RCC 7860 (cell line): ENCODE data around the gene NXPE3.
A peak's percentile ranks its signal among the peaks of the same experiment; 100 is the strongest.

Experiments used
- DNase-seq: peaks from one replicate; pipeline ENCODE4 v3.0.0-alpha.2; 2015; ENCODE audit warnings: low spot score
- FAIRE-seq: peaks from 2 replicates; lab custom pipeline; 2012; peaks lifted over from hg19 to GRCh38; lab: Jason Lieb, UNC

The NXPE3 gene

GRCh38 chr3:101827211-101828174 is 48.5 kb downstream of the NXPE3 start:
- FAIRE-seq (peak; percentile 83), DNase-seq (peak; percentile 84)

- DNase-seq (no peak), FAIRE-seq (no peak)
Measured at GRCh38 chr3:101828276-101828675, 49.3 kb downstream of the NXPE3 start.

GRCh38 chr3:101828691-101829436 is 49.9 kb downstream of the NXPE3 start:
- DNase-seq (peak; percentile 68), FAIRE-seq (peak; percentile 24)

GRCh38 chr3:101829437-101829830 is 50.4 kb downstream of the NXPE3 start:
- no peak for DNase-seq
- FAIRE-seq = no peak

- FAIRE-seq = no peak
Measured at GRCh38 chr3:101829874-101830273, 50.9 kb downstream of the NXPE3 start.

GRCh38 chr3:101833446-101833974 is 54.5 kb downstream of the NXPE3 start:
- DNase-seq (no peak), FAIRE-seq (no peak)

More at GRCh38 chr3:101829874-101830273, 50.9 kb downstream of the NXPE3 start:
- no peak for DNase-seq

- FAIRE-seq (no peak), DNase-seq (no peak)
Measured at GRCh38 chr3:101835676-101836075, 56.7 kb downstream of the NXPE3 start.

GRCh38 chr3:101836160-101836559 is 57.1 kb downstream of the NXPE3 start:
- no peak for FAIRE-seq
- no peak for DNase-seq

- FAIRE-seq (peak; percentile 78), DNase-seq (no peak)
Measured at GRCh38 chr3:101836652-101837598, 57.9 kb downstream of the NXPE3 start.

GRCh38 chr3:101838691-101839090 is 59.7 kb downstream of the NXPE3 start:
- DNase-seq (no peak), FAIRE-seq (no peak)

- FAIRE-seq = no peak
- DNase-seq = no peak
Measured at GRCh38 chr3:101840066-101840465, 61.1 kb downstream of the NXPE3 start.

GRCh38 chr3:101842245-101842934 is 63.4 kb downstream of the NXPE3 start:
- DNase-seq (peak; percentile 82), FAIRE-seq (peak; percentile 93)

GRCh38 chr3:101842935-101843330 is 63.9 kb downstream of the NXPE3 start:
- DNase-seq (no peak), FAIRE-seq (no peak)

- FAIRE-seq (no peak), DNase-seq (no peak)
Measured at GRCh38 chr3:101845425-101845824, 66.4 kb downstream of the NXPE3 start.

GRCh38 chr3:101846709-101847108 is 67.7 kb downstream of the NXPE3 start:
- DNase-seq (no peak), FAIRE-seq (no peak)

GRCh38 chr3:101847328-101847727 is 68.3 kb downstream of the NXPE3 start:
- FAIRE-seq = peak; percentile 22

GRCh38 chr3:101848326-101848725 is 69.3 kb downstream of the NXPE3 start:
- peak; percentile 14 for FAIRE-seq
- no peak for DNase-seq

More at GRCh38 chr3:101847328-101847727, 68.3 kb downstream of the NXPE3 start:
- DNase-seq = peak; percentile 68

GRCh38 chr3:101848754-101849713 is 70.0 kb downstream of the NXPE3 start, which contains the start of gene NFKBIZ:
Gene NFKBIZ, plus strand, starts transcription at chr3:101849514. Its CDS starts 115 bp downstream, at chr3:101849629.
- peak; percentile 91 for DNase-seq
- FAIRE-seq = no peak
